Measurements from ENCODE around the gene NKX2-3. TPM values are rescaled to one million over a fixed set of nuclear protein-coding genes. Genes with fewer than 3 reads are reported as not detected.

NKX2-3 gene
- total and polyA plus RNA-seq, 2 of the 8 experiments (the other 6 are each of a cell fraction or from before 2014, with no cell fraction given): not detected

- Histone ChIP-seq H3K79me2 (ENCODE audit: control insufficient read depth in 1 of 2, insufficient read depth in 2 of 2, low read length in 2 of 2) (no peaks in the 10 kb centered on the region), H3K4me1 (replicated peaks in 1 of 4; ENCODE audit: control insufficient read depth in 3 of 4, insufficient read depth in 4 of 4, low read length in 3 of 4) (peaks cover 0 to 38% (median 23%) of the 10 kb centered on the region in 4 experiments; a peak in 6 of 7 replicates), H3K4ac (replicated peaks; ENCODE audit: insufficient read length, low read depth, low read length) (no peak overlapping the region), H4K20me1 (replicated peaks in 1 of 2; ENCODE audit: control insufficient read depth in 1 of 2, insufficient read depth in 2 of 2, low read length in 2 of 2) (peaks cover 38 to 47% of the 10 kb centered on the region in 2 experiments), H3K27ac (ENCODE audit: low read depth, low read length) (no peak overlapping the region), H4K8ac (ENCODE audit: extremely low read depth, insufficient read depth, low read length) (no peak overlapping the region; the same call in 1 of the 2 replicates), H3K4me2 (ENCODE audit: insufficient read depth in 1 of 2, low read depth in 2 of 2, low read length in 2 of 2) (peak overlapping the region; percentile 53 to 61), H2AFZ (ENCODE audit: low read length) (no peak overlapping the region), H3K4me3 (ENCODE audit: extremely low read depth in 1 of 4, insufficient read depth in 2 of 4, low read depth in 3 of 4, low read length in 4 of 4) (peak overlapping the region in 3 of 4 experiments; percentile 2 to 46 (median 8); a peak in 3 of 8 replicates), H2BK12ac (ENCODE audit: low read depth, low read length) (no peak overlapping the region), H2BK15ac (ENCODE audit: low read length) (no peak overlapping the region), H3K14ac (ENCODE audit: insufficient read length) (no peak overlapping the region), H2BK120ac (replicated peaks; ENCODE audit: low read depth, low read length) (no peak overlapping the region), H3K23ac (ENCODE audit: insufficient read length) (no peak overlapping the region), H2BK5ac (ENCODE audit: low read depth, low read length) (no peak overlapping the region), H3K9ac (replicated peaks in 1 of 4; ENCODE audit: extremely low read depth in 1 of 4, low read depth in 3 of 4, low read length in 3 of 4) (no peak overlapping the region), H3K18ac (ENCODE audit: extremely low read depth, low read length) (no peak overlapping the region), H2BK20ac (ENCODE audit: low read length) (no peak overlapping the region), H3K56ac (replicated peaks; ENCODE audit: insufficient read length, low read depth, low read length) (no peak overlapping the region), H4K91ac (replicated peaks; ENCODE audit: insufficient read length, low read length) (no peak overlapping the region), H4K5ac (ENCODE audit: insufficient read length, low read depth, low read length) (no peak overlapping the region), H3K9me3 (ENCODE audit: insufficient read depth in 2 of 2, low read depth in 1 of 2, low read length in 1 of 2) (no peaks in the 10 kb centered on the region), H3K23me2 (ENCODE audit: low read depth, low read length) (no peaks in the 10 kb centered on the region; the same call in 1 of the 2 replicates), H3K79me1 (ENCODE audit: low read depth, low read length) (no peaks in the 10 kb centered on the region), H2AK5ac (ENCODE audit: low read depth, low read length) (no peak overlapping the region), H3K36me3 (ENCODE audit: control insufficient read depth in 2 of 4, insufficient read depth in 4 of 4, low read length in 3 of 4) (peaks cover 0 to 13% (median 0%) of the 10 kb centered on the region in 4 experiments; a peak in 2 of 8 replicates), H3K27me3 (replicated peaks in 1 of 4; ENCODE audit: control insufficient read depth in 3 of 4, extremely low read depth in 1 of 4, insufficient read depth in 3 of 4, low read length in 3 of 4) (peaks cover 94 to 100% (median 97%) of the 10 kb centered on the region in 4 experiments)
- DNase-seq (ENCODE audit: low read depth in 1 of 2, low spot score in 2 of 2) (peak in 1 of 2 experiments; percentile 68), FAIRE-seq (no peak)
- 2% methylated on average over 44 of the region's 46 CpGs; no CpG with 5 or more reads in 1 of the 2 experiments for WGBS, 2 experiments (ENCODE audit: extremely low coverage in 1 of 2, insufficient coverage in 1 of 2, insufficient read length in 1 of 2, insufficient replicate concordance in 2 of 2, low coverage in 1 of 2, low lambda C conversion rate in 2 of 2, missing lambda C conversion rate in 1 of 2)
- ChIA-PET POLR2A (ENCODE audit: partially characterized antibody) (interaction anchor here (1.2 to 2.2 kb wide), 3 partner anchors 10 to 100 kb away, joined by 3 to 7 read pairs (median 6); partner anchors contain the start of gene GOT1), CTCF (ENCODE audit: partially characterized antibody) (interaction anchor here (1.3 to 1.7 kb wide), 4 partner anchors 18 to 95 kb away, joined by 3 to 5 read pairs (median 4); no protein-coding TSS in a partner anchor)
- TF ChIP-seq KDM4A (IDR thresholded peaks at IDR 0.05; ENCODE audit: low read depth, low read length, severe bottlenecking) (peak; percentile 33), ASH2L (IDR thresholded peaks at IDR 0.05; ENCODE audit: low read length) (peak; percentile 3), ATF2 (IDR thresholded peaks at IDR 0.05; ENCODE audit: low read length) (no peak), RNF2 (IDR thresholded peaks at IDR 0.05; ENCODE audit: borderline replicate concordance, low read depth, low read length, missing control alignments, poor library complexity, severe bottlenecking) (peak; percentile 94), SUZ12 (IDR thresholded peaks at IDR 0.05; ENCODE audit: low read length) (peak; percentile 97), CBX8 (IDR thresholded peaks at IDR 0.05; ENCODE audit: borderline replicate concordance, low read depth, low read length) (peak; percentile 28; the same call in 1 of the 2 replicates), EZH2 (IDR thresholded peaks at IDR 0.05; ENCODE audit: low read depth, low read length, severe bottlenecking) (peak; percentile 84), EGR1 (IDR thresholded peaks at IDR 0.05; ENCODE audit: borderline replicate concordance, low read depth, low read length) (no peak)
These were observed 2.4 kb upstream of the NKX2-3 start for GRCh38 chr10:99530108-99531025.
